Liver (tissue), 4 donors: ENCODE results near the gene ZNF606. TPM values are rescaled to one million over a fixed set of nuclear protein-coding genes. Genes with fewer than 3 reads are reported as not detected.

Source experiments
- polyA plus RNA-seq, 2 donors: library from polyadenylated mRNA; stranded (reverse) in 1 of 2; unstranded in 1 of 2; fragments of 200-250 nt in 1 of 2; fragments of >200 nt in 1 of 2; fragmentation: Nextera tagmentation in 1 of 2; extraction: Ambion mirVana in 1 of 2; gene quantifications; one replicate each; pipeline versions ENCODE4 v1.2.1 to v1.2.3, GENCODE V29; 2013 to 2015
- total RNA-seq, 2 donors: library from RNA; depleted of rRNA; stranded (reverse); fragments of >200 nt; gene quantifications; one replicate each; pipeline ENCODE4 v1.2.3, GENCODE V29; 2014
- donor health status: healthy.
- donor health status: healthy.
- donor health status: healthy.

The ZNF606 gene
- total and polyA plus RNA-seq, 4 donors: 3.2 to 12.8 (median 6.6) TPM

Other genes starting within 250 kb of the ZNF606 start
- 10 to 100 TPM; 10.4 to 11.8 TPM for gene ZNF586, start 233.1 kb downstream of the ZNF606 start, total RNA-seq
- gene ZNF586, start 233.1 kb downstream of the ZNF606 start, polyA plus RNA-seq: 1 to 10 TPM; 2.3 to 3.1 TPM
- 10 to 100 TPM in 1 of 2 donors, 1 to 10 TPM in 1; 5.4 to 16.1 TPM for gene ZNF552, start 187.9 kb downstream of the ZNF606 start, total RNA-seq
- 1 to 10 TPM; 3.1 to 5.5 TPM for gene ZNF552, start 187.9 kb downstream of the ZNF606 start, polyA plus RNA-seq
- gene ZNF587B, start 172.5 kb downstream of the ZNF606 start, total RNA-seq: 10 to 100 TPM; 10.2 to 30.2 TPM
- 1 to 10 TPM; 3.0 to 3.6 TPM for gene ZNF587B, start 172.5 kb downstream of the ZNF606 start, polyA plus RNA-seq
- gene ZNF587, start 153.0 kb downstream of the ZNF606 start, total RNA-seq: 10 to 100 TPM; 15.6 to 27.8 TPM
- gene ZNF587, start 153.0 kb downstream of the ZNF606 start, polyA plus RNA-seq: 1 to 10 TPM; 2.7 to 2.8 TPM
- 10 to 100 TPM in 1 of 2 donors, 1 to 10 TPM in 1; 9.1 to 13.8 TPM for gene ZNF814, start 113.8 kb downstream of the ZNF606 start, total RNA-seq
- gene ZNF814, start 113.8 kb downstream of the ZNF606 start, polyA plus RNA-seq: 1 to 10 TPM; 6.9 to 7.3 TPM
- gene ZNF417, start 86.2 kb downstream of the ZNF606 start, total RNA-seq: 10 to 100 TPM; 12.9 to 16.3 TPM
- gene ZNF417, start 86.2 kb downstream of the ZNF606 start, polyA plus RNA-seq: 1 to 10 TPM; 1.2 to 1.7 TPM
- gene ZNF418, start 67.4 kb downstream of the ZNF606 start, total RNA-seq: 1 to 10 TPM; 2.6 to 3.1 TPM
- gene ZNF418, start 67.4 kb downstream of the ZNF606 start, polyA plus RNA-seq: 1 to 10 TPM in 1 of 2 donors, under 1 TPM in 1; 0.51 to 1.4 TPM
- gene ZNF256, start 55.1 kb downstream of the ZNF606 start, total RNA-seq: 1 to 10 TPM; 1.6 to 4.4 TPM
- under 1 TPM; 0.53 to 0.67 TPM for gene ZNF256, start 55.1 kb downstream of the ZNF606 start, polyA plus RNA-seq
- gene C19orf18, start 28.3 kb downstream of the ZNF606 start, total RNA-seq: under 1 TPM in 1 of 2 donors, not detected in 1; 0.23 TPM
- under 1 TPM; 0.14 to 0.58 TPM for gene C19orf18, start 28.3 kb downstream of the ZNF606 start, polyA plus RNA-seq
- not detected for gene ZSCAN1, start 31.2 kb upstream of the ZNF606 start, total RNA-seq
- under 1 TPM in 1 of 2 donors, not detected in 1; 0.13 TPM for gene ZSCAN1, start 31.2 kb upstream of the ZNF606 start, polyA plus RNA-seq
- gene ZNF135, start 56.5 kb upstream of the ZNF606 start, total RNA-seq: 1 to 10 TPM in 1 of 2 donors, under 1 TPM in 1; 0.42 to 1.5 TPM
- gene ZNF135, start 56.5 kb upstream of the ZNF606 start, polyA plus RNA-seq: under 1 TPM; 0.31 to 0.42 TPM
- gene ZSCAN18, start 95.4 kb upstream of the ZNF606 start, total RNA-seq: 10 to 100 TPM; 13.1 to 21.7 TPM
- gene ZSCAN18, start 95.4 kb upstream of the ZNF606 start, polyA plus RNA-seq: 10 to 100 TPM in 1 of 2 donors, 1 to 10 TPM in 1; 2.1 to 10.3 TPM
- 1 to 10 TPM; 5.4 to 6.8 TPM for gene ZNF329, start 148.0 kb upstream of the ZNF606 start, total RNA-seq
- 1 to 10 TPM; 1.2 to 2.2 TPM for gene ZNF329, start 148.0 kb upstream of the ZNF606 start, polyA plus RNA-seq
- 10 to 100 TPM; 12.8 to 18.2 TPM for gene ZNF274, start 180.2 kb upstream of the ZNF606 start, total RNA-seq
- gene ZNF274, start 180.2 kb upstream of the ZNF606 start, polyA plus RNA-seq: 10 to 100 TPM in 1 of 2 donors, 1 to 10 TPM in 1; 5.7 to 10.9 TPM
- 10 to 100 TPM; 14.9 to 25.2 TPM for gene ZNF544, start 226.1 kb upstream of the ZNF606 start, total RNA-seq
- gene ZNF544, start 226.1 kb upstream of the ZNF606 start, polyA plus RNA-seq: 1 to 10 TPM; 2.5 to 7.7 TPM